Stimulated activated naive CD8-positive, alpha-beta T cell treated with anti-CD3 and anti-CD28 coated beads, Interleukin-15, Interleukin-2, amounts not matched to agents 100 ng/mL and 50 ng/mL, for 24 hours (primary cell): ENCODE data around the gene ITGA1.

ENCODE experiments used
- H3K27ac Mint-ChIP-seq: one replicate; pipeline ENCODE4 v1.8.0; 2021; ENCODE audit warnings: mild to moderate bottlenecking, mixed read lengths
- H3K27me3 Mint-ChIP-seq: one replicate; pipeline ENCODE4 v1.8.0; 2021; ENCODE audit warnings: mixed read lengths
- H3K36me3 Mint-ChIP-seq: one replicate; pipeline ENCODE4 v1.8.0; 2021; ENCODE audit warnings: low read depth, mixed read lengths
- H3K4me1 Mint-ChIP-seq: one replicate; pipeline ENCODE4 v1.8.0; 2021; ENCODE audit warnings: low read depth, mixed read lengths
- H3K4me3 Mint-ChIP-seq: one replicate; pipeline ENCODE4 v1.8.0; 2021; ENCODE audit warnings: mild to moderate bottlenecking, mixed read lengths
- H3K9me3 Mint-ChIP-seq: one replicate; pipeline ENCODE4 v1.8.0; 2021; ENCODE audit warnings: mixed read lengths

Gene ITGA1

DNA sequence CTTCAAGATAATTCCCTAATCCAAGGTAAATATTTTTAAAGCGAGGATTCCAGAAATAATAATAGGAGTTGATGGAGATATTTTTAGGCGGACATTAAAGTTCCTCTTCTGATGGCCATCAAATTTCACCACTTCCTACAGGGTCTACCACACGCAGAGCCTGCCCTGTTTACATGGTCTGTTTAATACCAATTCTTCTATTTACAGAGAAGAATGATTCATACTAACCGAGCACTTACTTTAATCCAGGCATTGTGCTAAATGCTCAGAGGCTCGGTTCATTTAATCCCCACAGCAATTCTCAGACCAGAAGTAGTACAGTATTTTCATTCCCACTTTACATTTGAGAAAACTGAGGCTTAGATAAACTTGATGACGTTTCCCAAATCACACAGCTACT, 3.0 kb upstream of the ITGA1 start:
- Mint-ChIP-seq H3K36me3 (no peaks in the 10 kb centered on the region), H3K27ac (no peak overlapping the region), H3K4me3 (no peak overlapping the region), H3K4me1 (peaks cover 36% of the 10 kb centered on the region), H3K27me3 (peaks cover 13% of the 10 kb centered on the region), H3K9me3 (no peaks in the 10 kb centered on the region)

DNA sequence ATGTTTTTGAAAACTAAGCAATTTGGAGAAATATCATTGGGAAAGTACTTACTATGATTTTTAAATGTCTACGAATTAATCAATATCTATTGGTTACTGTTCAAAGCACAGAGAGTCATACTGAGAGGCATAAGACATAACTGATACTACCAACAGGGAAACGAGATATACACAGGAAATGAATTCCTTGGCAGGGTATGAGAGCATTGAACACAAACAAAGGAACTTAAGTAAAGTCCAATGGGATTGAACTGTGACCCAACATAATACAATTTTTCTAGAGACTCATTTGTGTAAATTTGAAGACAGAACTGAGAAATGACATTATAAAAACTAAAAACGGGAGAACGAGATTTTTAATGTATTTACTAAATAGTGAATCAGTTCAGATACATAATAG, 1.3 kb upstream of the ITGA1 start:
- H3K27ac Mint-ChIP-seq: no peak overlapping the region
- H3K4me3 Mint-ChIP-seq: no peak overlapping the region
- no peaks in the 10 kb centered on the region for H3K9me3 Mint-ChIP-seq
- H3K27me3 Mint-ChIP-seq: peaks cover 15% of the 10 kb centered on the region
- H3K4me1 Mint-ChIP-seq: peaks cover 50% of the 10 kb centered on the region
- H3K36me3 Mint-ChIP-seq: peaks cover 6% of the 10 kb centered on the region

DNA sequence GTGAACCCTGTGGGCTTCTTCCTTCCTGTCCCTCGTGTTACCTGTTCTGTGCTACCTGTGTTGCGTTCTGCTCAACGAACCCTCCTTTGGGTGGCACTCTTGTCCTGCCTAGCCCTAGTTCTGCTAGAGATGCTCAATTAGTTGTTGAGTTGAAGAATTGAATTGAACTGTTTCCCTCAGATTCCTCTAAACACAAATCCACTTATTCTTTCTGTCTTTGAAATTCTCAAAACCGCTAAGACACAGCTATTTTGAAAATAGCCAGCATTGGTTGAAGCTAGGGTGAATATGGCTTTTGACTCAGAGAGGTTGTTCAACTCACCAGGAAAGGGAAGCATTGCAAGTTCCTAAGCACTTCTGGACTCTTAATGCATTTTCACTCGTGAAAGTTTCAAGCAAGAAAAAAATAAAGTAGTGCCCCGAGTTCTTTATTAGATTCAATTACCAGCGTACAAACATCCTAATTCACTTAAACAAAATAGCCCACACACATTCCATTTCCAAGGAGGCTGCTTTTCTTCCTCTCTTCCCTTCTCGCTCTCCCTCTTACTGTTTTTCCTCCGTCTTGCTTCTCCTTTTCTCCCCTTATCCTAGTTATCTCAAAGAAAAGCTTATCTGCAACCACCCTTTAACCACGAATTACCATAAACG, 642 bp upstream of the ITGA1 start:
- Mint-ChIP-seq H3K4me1 (peaks cover 50% of the 10 kb centered on the region), H3K4me3 (peak overlapping the region; percentile 91), H3K27me3 (peaks cover 15% of the 10 kb centered on the region), H3K36me3 (peaks cover 6% of the 10 kb centered on the region), H3K9me3 (no peaks in the 10 kb centered on the region), H3K27ac (peak overlapping the region; percentile 72)

DNA sequence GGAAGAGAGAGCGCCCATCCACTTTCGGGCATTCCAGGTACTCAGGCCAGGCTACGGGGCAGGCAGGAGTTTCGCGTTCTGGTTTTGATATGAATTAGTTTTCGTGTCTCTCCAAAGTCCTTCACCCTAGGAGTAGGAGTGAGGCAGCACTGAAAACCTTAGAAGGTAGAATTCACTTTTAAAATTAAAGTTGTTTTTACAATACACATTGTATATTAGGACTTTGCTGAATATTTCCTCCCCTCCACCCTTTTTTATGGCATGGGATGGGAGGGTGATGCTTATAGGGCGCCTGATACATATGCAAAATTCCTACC, 747 bp downstream of the ITGA1 start:
- Mint-ChIP-seq H3K4me3 (peak overlapping the region; percentile 91), H3K27me3 (peaks cover 15% of the 10 kb centered on the region), H3K36me3 (peaks cover 6% of the 10 kb centered on the region), H3K27ac (no peak overlapping the region), H3K9me3 (no peaks in the 10 kb centered on the region), H3K4me1 (peaks cover 48% of the 10 kb centered on the region)

GRCh38 chr5:52789378-52789777, 1.7 kb downstream of the ITGA1 start:
- Mint-ChIP-seq H3K27me3 (peaks cover 15% of the 10 kb centered on the region), H3K4me3 (peak overlapping the region; percentile 91), H3K27ac (no peak overlapping the region), H3K36me3 (peaks cover 6% of the 10 kb centered on the region), H3K4me1 (peaks cover 44% of the 10 kb centered on the region), H3K9me3 (no peaks in the 10 kb centered on the region)

DNA sequence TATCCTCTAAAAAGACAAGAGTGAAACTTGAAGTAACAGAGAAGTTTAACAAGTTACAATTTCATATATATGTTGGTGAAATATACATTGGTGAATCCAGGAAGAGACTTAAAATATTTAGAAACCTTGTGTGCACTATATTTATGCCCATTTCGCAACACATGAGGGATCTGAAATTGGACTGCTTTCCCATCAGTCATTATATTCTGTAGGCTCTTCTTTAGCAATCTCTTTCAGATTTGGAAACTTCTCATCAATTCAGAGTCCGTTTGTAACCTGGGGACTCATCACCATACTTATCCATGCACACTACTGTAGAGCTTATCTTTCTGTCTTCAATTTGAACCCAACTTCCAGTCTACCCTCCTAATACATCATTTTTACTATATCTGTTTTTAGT, 2.1 kb downstream of the ITGA1 start:
- Mint-ChIP-seq H3K27ac (peak overlapping the region; percentile 0), H3K36me3 (peaks cover 6% of the 10 kb centered on the region), H3K9me3 (no peaks in the 10 kb centered on the region), H3K4me1 (peaks cover 44% of the 10 kb centered on the region), H3K4me3 (peak overlapping the region; percentile 91), H3K27me3 (peaks cover 11% of the 10 kb centered on the region)

DNA sequence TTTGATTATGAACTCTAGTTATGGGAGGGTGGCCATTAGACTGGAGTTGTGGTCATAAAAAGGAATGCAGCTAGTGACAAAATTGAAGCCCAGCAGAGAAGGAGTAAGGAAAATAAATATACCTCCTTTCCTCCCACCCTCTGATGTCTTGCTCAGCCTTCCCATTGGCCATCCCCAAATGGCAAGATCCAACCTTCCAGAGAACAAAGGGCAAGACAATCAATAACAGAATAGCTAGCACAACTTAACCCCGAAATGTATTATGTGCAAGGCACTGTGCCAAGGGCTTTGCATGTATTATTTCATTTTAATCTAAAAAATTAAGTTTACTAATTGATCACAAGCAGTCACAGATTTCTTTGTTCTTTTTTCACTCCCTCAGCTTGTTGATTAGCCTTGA, 3.6 kb downstream of the ITGA1 start:
- Mint-ChIP-seq H3K27me3 (peaks cover 7% of the 10 kb centered on the region), H3K27ac (no peak overlapping the region), H3K36me3 (peaks cover 6% of the 10 kb centered on the region), H3K4me1 (peaks cover 39% of the 10 kb centered on the region), H3K4me3 (no peak overlapping the region), H3K9me3 (no peaks in the 10 kb centered on the region)

- Mint-ChIP-seq H3K4me3 (no peak overlapping the region), H3K36me3 (peaks cover 6% of the 10 kb centered on the region), H3K4me1 (peaks cover 39% of the 10 kb centered on the region), H3K27me3 (peaks cover 3% of the 10 kb centered on the region), H3K27ac (no peak overlapping the region), H3K9me3 (no peaks in the 10 kb centered on the region)
These were observed 6.8 kb downstream of the ITGA1 start for GRCh38 chr5:52794519-52794918.

- Mint-ChIP-seq H3K9me3 (no peaks in the 10 kb centered on the region), H3K27ac (no peak overlapping the region), H3K36me3 (peaks cover 13% of the 10 kb centered on the region), H3K4me3 (no peak overlapping the region), H3K4me1 (peaks cover 34% of the 10 kb centered on the region), H3K27me3 (no peaks in the 10 kb centered on the region)
These were observed 8.3 kb downstream of the ITGA1 start for GRCh38 chr5:52796031-52796430.

DNA sequence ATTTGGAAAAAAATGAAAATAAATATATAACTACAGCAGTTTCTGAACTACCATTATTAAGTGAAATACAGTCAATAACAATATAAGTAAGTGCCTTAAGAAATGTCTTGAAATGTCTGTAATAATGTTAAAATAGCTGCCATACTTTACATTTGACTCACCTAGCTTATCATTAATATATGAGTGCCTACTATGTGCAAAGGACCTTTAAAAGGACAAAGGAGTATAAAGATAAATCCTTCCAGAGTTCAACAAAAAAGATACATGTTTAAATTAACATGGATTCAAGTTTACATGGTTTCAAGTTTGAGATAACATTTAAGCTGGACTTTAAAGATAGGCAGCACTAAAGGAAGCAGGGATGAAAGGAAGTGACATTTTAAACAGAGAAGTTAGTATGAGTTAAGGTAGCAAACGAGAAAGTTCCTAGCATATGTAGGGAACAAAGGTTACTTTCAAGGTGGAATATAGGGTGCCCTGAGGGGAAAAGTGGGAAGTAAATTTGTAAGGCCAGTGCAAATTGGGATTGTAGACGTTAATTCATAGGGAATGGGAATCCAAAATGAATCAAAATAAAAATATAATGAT, 8.9 kb downstream of the ITGA1 start:
- no peaks in the 10 kb centered on the region for H3K27me3 Mint-ChIP-seq
- no peak overlapping the region for H3K27ac Mint-ChIP-seq
- H3K9me3 Mint-ChIP-seq: no peaks in the 10 kb centered on the region
- peaks cover 39% of the 10 kb centered on the region for H3K4me1 Mint-ChIP-seq
- H3K36me3 Mint-ChIP-seq: peaks cover 19% of the 10 kb centered on the region
- H3K4me3 Mint-ChIP-seq: no peak overlapping the region

- Mint-ChIP-seq H3K4me1 (peaks cover 55% of the 10 kb centered on the region), H3K36me3 (peaks cover 37% of the 10 kb centered on the region), H3K4me3 (peak overlapping the region; percentile 97), H3K27me3 (no peaks in the 10 kb centered on the region), H3K9me3 (no peaks in the 10 kb centered on the region), H3K27ac (peak overlapping the region; percentile 59)
These were observed 11.2 kb downstream of the ITGA1 start for GRCh38 chr5:52798938-52799337.

- H3K36me3 Mint-ChIP-seq: peaks cover 42% of the 10 kb centered on the region
- H3K4me1 Mint-ChIP-seq: peaks cover 59% of the 10 kb centered on the region
- H3K4me3 Mint-ChIP-seq: peak overlapping the region; percentile 97
- peak overlapping the region; percentile 95 for H3K27ac Mint-ChIP-seq
- H3K27me3 Mint-ChIP-seq: no peaks in the 10 kb centered on the region
- H3K9me3 Mint-ChIP-seq: no peaks in the 10 kb centered on the region
These were observed 11.8 kb downstream of the ITGA1 start for GRCh38 chr5:52799358-52799982.

DNA sequence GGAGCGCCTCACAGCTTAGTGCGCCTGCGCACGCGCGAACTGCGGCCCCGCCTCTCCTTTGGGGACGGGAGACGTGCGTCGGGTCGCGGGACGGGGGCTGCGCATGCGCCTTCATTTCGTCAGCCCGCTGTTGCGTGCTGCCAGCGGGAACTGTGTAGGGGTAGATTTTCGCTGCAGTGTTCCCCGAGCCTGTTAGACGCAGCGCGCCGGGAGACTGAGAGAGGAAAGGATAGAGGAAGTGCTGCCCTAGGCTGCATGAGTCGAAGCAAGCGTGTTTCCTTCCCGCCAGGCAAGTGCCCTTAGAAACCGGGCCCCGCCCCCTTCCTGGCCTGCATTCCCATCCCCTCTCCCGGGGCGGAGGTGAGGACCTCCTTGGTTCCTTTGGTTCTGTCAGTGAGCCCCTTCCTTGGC, 12.3 kb downstream of the ITGA1 start:
- Mint-ChIP-seq H3K27ac (peak overlapping the region; percentile 95), H3K27me3 (no peaks in the 10 kb centered on the region), H3K4me1 (peaks cover 64% of the 10 kb centered on the region), H3K36me3 (peaks cover 48% of the 10 kb centered on the region), H3K4me3 (peak overlapping the region; percentile 97), H3K9me3 (no peaks in the 10 kb centered on the region)

- H3K27ac Mint-ChIP-seq: peak overlapping the region; percentile 95
- peaks cover 69% of the 10 kb centered on the region for H3K4me1 Mint-ChIP-seq
- H3K36me3 Mint-ChIP-seq: peaks cover 54% of the 10 kb centered on the region
- no peaks in the 10 kb centered on the region for H3K27me3 Mint-ChIP-seq
- no peaks in the 10 kb centered on the region for H3K9me3 Mint-ChIP-seq
- H3K4me3 Mint-ChIP-seq: peak overlapping the region; percentile 97
These were observed 12.9 kb downstream of the ITGA1 start for GRCh38 chr5:52800394-52801213.

GRCh38 chr5:52801329-52801728, 13.6 kb downstream of the ITGA1 start:
- H3K27me3 Mint-ChIP-seq: no peaks in the 10 kb centered on the region
- H3K4me3 Mint-ChIP-seq: peak overlapping the region; percentile 97
- H3K36me3 Mint-ChIP-seq: peaks cover 56% of the 10 kb centered on the region
- peak overlapping the region; percentile 95 for H3K27ac Mint-ChIP-seq
- no peaks in the 10 kb centered on the region for H3K9me3 Mint-ChIP-seq
- H3K4me1 Mint-ChIP-seq: peaks cover 71% of the 10 kb centered on the region
